Measurements from ENCODE around the gene TRAFD1. TPM values are rescaled to one million over a fixed set of nuclear protein-coding genes. Genes with fewer than 3 reads are reported as not detected.

TRAFD1 gene
- total RNA-seq, 1 experiment from 2014 or later = 25.5 TPM

DNA sequence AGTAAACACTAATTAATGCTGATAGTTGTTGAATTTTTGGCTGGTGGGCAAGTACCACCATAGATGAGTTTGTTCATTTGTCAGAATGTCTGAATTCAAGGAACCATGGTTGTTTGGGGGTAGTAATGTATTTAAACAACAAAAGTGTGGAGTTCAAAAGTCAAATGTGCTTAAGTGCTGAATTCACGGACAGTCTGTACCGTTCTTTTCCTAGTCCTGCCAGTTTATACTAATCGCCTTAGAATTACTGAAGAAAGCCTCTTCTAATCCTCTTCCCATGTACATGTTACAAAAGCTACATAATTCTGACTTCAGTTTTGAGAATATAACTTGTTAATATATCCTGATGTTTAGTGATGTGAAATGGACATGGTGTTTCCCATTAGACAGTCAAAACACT lies 19.5 kb upstream of the TRAFD1 start:
- H3K4me2 ChIP-seq (ENCODE audit: low read length) = no peak overlapping the region; the same call in 1 of the 2 replicates
- no TSS peak for BruUV-seq (replicated peaks)
- no peak for DNase-seq (ENCODE audit: low read depth, low spot score)

DNA sequence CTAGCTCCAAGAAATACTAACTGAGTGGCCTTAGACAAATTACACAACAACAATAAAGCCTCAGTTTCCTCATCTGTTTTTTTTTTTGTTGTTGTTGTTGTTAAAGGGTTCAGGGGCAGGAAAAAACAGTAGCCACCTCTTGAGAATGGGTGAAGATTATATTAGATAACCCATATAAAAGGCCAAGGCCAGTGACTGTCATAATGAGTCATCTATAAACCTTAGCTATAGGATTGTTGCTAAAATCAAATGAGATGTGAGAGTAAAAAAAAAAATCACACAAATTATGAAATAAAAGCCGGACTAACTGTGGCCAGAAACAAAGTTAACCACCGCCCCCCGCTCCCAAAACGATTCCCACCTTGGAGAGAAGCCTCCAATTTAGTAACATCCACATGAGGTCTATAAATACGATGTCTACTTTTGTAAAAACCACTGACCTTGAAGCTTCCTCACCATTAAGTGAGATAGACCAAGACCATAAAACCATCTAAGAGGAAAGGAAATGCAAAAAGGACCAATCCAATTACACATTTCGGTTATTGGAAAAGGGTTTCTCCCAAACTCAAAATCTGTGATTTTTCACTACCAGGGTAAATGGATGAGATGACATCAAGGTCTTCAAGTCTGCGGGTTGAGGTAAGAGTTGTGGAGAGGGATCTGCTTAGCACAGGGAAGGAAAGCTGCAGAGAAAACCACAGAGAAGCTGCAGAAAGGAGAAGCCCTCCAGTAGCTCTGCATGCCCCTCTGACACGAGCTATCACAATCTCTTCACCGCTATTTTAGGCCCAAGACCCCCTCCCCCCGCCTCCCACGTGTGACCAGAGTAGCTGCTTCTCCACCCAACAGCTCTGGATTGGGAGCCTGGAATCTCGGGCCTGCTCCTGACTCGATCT lies 17.8 kb upstream of the TRAFD1 start:
- no peak overlapping the region for H2AFZ ChIP-seq (ENCODE audit: low read depth, low read length, poor library complexity, severe bottlenecking)
- intact Hi-C loops (cut with micrococcal nuclease) = loop anchor here (10.0 kb wide), 1 partner anchor 277 kb away; the partner anchor contains the start of gene HECTD4
- ChIA-PET RAD21 (ENCODE audit: low non-redundant PET in 1 of 2, low total read pairs in 2 of 2, uncharacterized antibody in 2 of 2, unreplicated experiment in 2 of 2) (no interaction called here), CTCF (no interaction called here), POLR2A (interaction anchor here (1.2 to 2.9 kb wide), 2 partner anchors 10 to 93 kb away, joined by 4 to 10 read pairs; no protein-coding TSS in a partner anchor)
- peaks cover 48 to 70% of the 10 kb centered on the region in 2 experiments for H3K4me1 ChIP-seq (ENCODE audit: control insufficient read depth in 1 of 2, insufficient read depth in 2 of 2, low read length in 2 of 2)
- TF ChIP-seq, protein P1, sequence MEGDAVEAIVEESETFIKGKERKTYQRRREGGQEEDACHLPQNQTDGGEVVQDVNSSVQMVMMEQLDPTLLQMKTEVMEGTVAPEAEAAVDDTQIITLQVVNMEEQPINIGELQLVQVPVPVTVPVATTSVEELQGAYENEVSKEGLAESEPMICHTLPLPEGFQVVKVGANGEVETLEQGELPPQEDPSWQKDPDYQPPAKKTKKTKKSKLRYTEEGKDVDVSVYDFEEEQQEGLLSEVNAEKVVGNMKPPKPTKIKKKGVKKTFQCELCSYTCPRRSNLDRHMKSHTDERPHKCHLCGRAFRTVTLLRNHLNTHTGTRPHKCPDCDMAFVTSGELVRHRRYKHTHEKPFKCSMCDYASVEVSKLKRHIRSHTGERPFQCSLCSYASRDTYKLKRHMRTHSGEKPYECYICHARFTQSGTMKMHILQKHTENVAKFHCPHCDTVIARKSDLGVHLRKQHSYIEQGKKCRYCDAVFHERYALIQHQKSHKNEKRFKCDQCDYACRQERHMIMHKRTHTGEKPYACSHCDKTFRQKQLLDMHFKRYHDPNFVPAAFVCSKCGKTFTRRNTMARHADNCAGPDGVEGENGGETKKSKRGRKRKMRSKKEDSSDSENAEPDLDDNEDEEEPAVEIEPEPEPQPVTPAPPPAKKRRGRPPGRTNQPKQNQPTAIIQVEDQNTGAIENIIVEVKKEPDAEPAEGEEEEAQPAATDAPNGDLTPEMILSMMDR (IDR thresholded peaks at IDR 0.05 in 2 of 3, conservative IDR thresholded peaks at IDR 0.05 in 1 of 3; ENCODE audit: borderline replicate concordance in 1 of 3, insufficient read depth in 1 of 3, low read depth in 2 of 3, low read length in 2 of 3) = no peak
- TF ChIP-seq SRF (IDR thresholded peaks at IDR 0.05; ENCODE audit: low read depth) = no peak
- no peak for TF ChIP-seq TCF7L2 (IDR thresholded peaks at IDR 0.05; ENCODE audit: borderline replicate concordance, extremely low read depth, insufficient read depth, insufficient read length)
- TF ChIP-seq RAD21 (IDR thresholded peaks at IDR 0.05; ENCODE audit: low read depth) = no peak
- no peak for TF ChIP-seq YY1 (IDR thresholded peaks at IDR 0.05; ENCODE audit: extremely low read depth, insufficient replicate concordance, low read depth, low read length)
- TF ChIP-seq, protein P2, sequence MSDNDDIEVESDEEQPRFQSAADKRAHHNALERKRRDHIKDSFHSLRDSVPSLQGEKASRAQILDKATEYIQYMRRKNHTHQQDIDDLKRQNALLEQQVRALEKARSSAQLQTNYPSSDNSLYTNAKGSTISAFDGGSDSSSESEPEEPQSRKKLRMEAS (IDR thresholded peaks at IDR 0.05) = no peak
- no peak for TF ChIP-seq SIN3A (IDR thresholded peaks at IDR 0.05; ENCODE audit: low read depth)
- TF ChIP-seq EZH2phosphoT487 (IDR thresholded peaks at IDR 0.05; ENCODE audit: borderline replicate concordance) = no peak
- no peak for TF ChIP-seq POLR2AphosphoS5 (IDR thresholded peaks at IDR 0.05; ENCODE audit: low read depth, low read length)
- TF ChIP-seq, protein P3, sequence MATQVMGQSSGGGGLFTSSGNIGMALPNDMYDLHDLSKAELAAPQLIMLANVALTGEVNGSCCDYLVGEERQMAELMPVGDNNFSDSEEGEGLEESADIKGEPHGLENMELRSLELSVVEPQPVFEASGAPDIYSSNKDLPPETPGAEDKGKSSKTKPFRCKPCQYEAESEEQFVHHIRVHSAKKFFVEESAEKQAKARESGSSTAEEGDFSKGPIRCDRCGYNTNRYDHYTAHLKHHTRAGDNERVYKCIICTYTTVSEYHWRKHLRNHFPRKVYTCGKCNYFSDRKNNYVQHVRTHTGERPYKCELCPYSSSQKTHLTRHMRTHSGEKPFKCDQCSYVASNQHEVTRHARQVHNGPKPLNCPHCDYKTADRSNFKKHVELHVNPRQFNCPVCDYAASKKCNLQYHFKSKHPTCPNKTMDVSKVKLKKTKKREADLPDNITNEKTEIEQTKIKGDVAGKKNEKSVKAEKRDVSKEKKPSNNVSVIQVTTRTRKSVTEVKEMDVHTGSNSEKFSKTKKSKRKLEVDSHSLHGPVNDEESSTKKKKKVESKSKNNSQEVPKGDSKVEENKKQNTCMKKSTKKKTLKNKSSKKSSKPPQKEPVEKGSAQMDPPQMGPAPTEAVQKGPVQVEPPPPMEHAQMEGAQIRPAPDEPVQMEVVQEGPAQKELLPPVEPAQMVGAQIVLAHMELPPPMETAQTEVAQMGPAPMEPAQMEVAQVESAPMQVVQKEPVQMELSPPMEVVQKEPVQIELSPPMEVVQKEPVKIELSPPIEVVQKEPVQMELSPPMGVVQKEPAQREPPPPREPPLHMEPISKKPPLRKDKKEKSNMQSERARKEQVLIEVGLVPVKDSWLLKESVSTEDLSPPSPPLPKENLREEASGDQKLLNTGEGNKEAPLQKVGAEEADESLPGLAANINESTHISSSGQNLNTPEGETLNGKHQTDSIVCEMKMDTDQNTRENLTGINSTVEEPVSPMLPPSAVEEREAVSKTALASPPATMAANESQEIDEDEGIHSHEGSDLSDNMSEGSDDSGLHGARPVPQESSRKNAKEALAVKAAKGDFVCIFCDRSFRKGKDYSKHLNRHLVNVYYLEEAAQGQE (IDR thresholded peaks at IDR 0.05; ENCODE audit: low read depth) = no peak
- H3K4me3 ChIP-seq (replicated peaks in 1 of 2; ENCODE audit: low read depth in 1 of 2, low read length in 2 of 2) = peak overlapping the region; percentile 82 to 96
- peak overlapping the region; percentile 95 for H3K4me2 ChIP-seq (ENCODE audit: low read length)
- peak overlapping the region; percentile 96 for H3K27ac ChIP-seq (ENCODE audit: low read depth, low read length)
- ATAC-seq (no peak), DNase-seq (ENCODE audit: low read depth, low spot score) (no peak)
- H3K9ac ChIP-seq (ENCODE audit: low read length) = peak overlapping the region; percentile 100
- TSS peak; percentile 44 for BruUV-seq (replicated peaks)
- peaks cover 19% of the 10 kb centered on the region for H4K20me1 ChIP-seq (ENCODE audit: insufficient read depth)
- peaks cover 0 to 24% of the 10 kb centered on the region in 2 experiments; a peak in 2 of 4 replicates for H3K36me3 ChIP-seq (ENCODE audit: control insufficient read depth in 1 of 2, insufficient read depth in 2 of 2, low read length in 2 of 2)
- H3K27me3 ChIP-seq (ENCODE audit: insufficient read depth, low read length) = no peaks in the 10 kb centered on the region
- no peaks in the 10 kb centered on the region for H3K9me3 ChIP-seq (ENCODE audit: control insufficient read depth in 1 of 2, insufficient read depth in 1 of 2, low read depth in 1 of 2, low read length in 2 of 2)
- H3K79me2 ChIP-seq (ENCODE audit: insufficient read depth, low read length) = peaks cover 65% of the 10 kb centered on the region
- no peaks in the 10 kb centered on the region for H3K9me2 ChIP-seq (ENCODE audit: insufficient read depth)

More for the DNA sequence above, 19.5 kb upstream of the TRAFD1 start:
- H4K20me1 ChIP-seq (ENCODE audit: insufficient read depth) = peaks cover 19% of the 10 kb centered on the region
- peaks cover 81% of the 10 kb centered on the region for H3K79me2 ChIP-seq (ENCODE audit: insufficient read depth, low read length)
- H3K9me3 ChIP-seq (ENCODE audit: control insufficient read depth in 1 of 2, insufficient read depth in 1 of 2, low read depth in 1 of 2, low read length in 2 of 2) = no peaks in the 10 kb centered on the region
- no peak for TF ChIP-seq ZNF274 (IDR thresholded peaks at IDR 0.05; ENCODE audit: low read depth, low read length)
- no peak for TF ChIP-seq CBX3 (IDR thresholded peaks at IDR 0.05; ENCODE audit: low read depth)
- no peaks in the 10 kb centered on the region for H3K9me2 ChIP-seq (ENCODE audit: insufficient read depth)
- H2AFZ ChIP-seq (ENCODE audit: low read depth, low read length, poor library complexity, severe bottlenecking) = no peak overlapping the region
- H3K9ac ChIP-seq (ENCODE audit: low read length) = no peak overlapping the region
- no peak overlapping the region for H3K27ac ChIP-seq (ENCODE audit: low read depth, low read length)
- H3K27me3 ChIP-seq (ENCODE audit: insufficient read depth, low read length) = no peaks in the 10 kb centered on the region
- RAD21 ChIA-PET (ENCODE audit: low non-redundant PET in 1 of 2, low total read pairs in 2 of 2, uncharacterized antibody in 2 of 2, unreplicated experiment in 2 of 2) = interaction anchor here in 1 of 2 experiments (0.8 kb wide), 1 partner anchor 10 kb away, joined by 4 read pairs; no protein-coding TSS in a partner anchor
- peaks cover 32 to 57% of the 10 kb centered on the region in 2 experiments for H3K4me1 ChIP-seq (ENCODE audit: control insufficient read depth in 1 of 2, insufficient read depth in 2 of 2, low read length in 2 of 2)
- H3K36me3 ChIP-seq (ENCODE audit: control insufficient read depth in 1 of 2, insufficient read depth in 2 of 2, low read length in 2 of 2) = peaks cover 5 to 28% of the 10 kb centered on the region in 2 experiments; a peak in 2 of 4 replicates
- no peak for ATAC-seq
- intact Hi-C loops (cut with micrococcal nuclease) = loop anchor here (10.0 kb wide), 1 partner anchor 279 kb away; the partner anchor contains the start of gene HECTD4
- POLR2A ChIA-PET = interaction anchor here (2.9 kb wide), 1 partner anchor 9 kb away, joined by 10 read pairs; no protein-coding TSS in a partner anchor
- no peak overlapping the region for H3K4me3 ChIP-seq (replicated peaks in 1 of 2; ENCODE audit: low read depth in 1 of 2, low read length in 2 of 2)
- CTCF ChIA-PET = no interaction called here

Data from HCT116 (cell line).